GM13976 (cell line): ENCODE data around the gene TCIRG1.

Source experiments
- DNase-seq: peaks from one replicate; pipeline ENCODE4 v3.0.0; 2012; ENCODE audit warnings: low spot score
- CTCF ChIP-seq: IDR thresholded peaks from 2 replicates; pipeline ENCODE4 v1.5.1; 2012; ENCODE audit warnings: borderline replicate concordance, mild to moderate bottlenecking; ENCODE audit not compliant: insufficient read depth; ENCODE audit errors: extremely low read depth, missing control alignments, control extremely low read depth
- in situ Hi-C: fragments of 300-500 bp; cut with MboI; formaldehyde crosslinking; loops from one replicate; pipeline ENCODE4 v1.12.0; 2022; ENCODE audit warnings: low sequenced_read_pairs, mixed read lengths, inconsistent platforms; ENCODE audit not compliant: unreplicated experiment

Gene TCIRG1

DNA sequence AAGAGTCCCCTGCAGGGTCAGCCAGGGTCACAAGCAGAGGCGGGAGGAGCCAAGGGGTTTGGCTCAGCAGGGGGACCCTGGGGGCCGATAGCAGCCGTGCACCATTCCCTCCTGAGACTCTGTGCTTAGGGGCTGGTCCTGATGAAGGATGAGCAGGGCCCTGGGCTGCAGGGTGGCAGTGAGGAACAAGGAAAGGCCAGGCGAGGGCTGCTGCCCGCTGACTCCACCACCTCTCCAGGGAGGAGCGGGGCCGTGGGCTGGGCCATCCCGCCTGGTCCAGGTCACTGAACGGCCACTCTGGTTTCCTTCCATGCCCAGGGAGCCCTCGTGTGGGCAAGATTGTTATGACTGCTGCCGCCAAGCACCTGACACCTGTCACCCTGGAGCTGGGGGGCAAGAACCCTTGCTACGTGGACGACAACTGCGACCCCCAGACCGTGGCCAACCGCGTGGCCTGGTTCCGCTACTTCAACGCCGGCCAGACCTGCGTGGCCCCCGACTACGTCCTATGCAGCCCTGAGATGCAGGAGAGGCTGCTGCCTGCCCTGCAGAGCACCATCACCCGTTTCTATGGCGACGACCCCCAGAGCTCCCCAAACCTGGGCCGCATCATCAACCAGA, 17.5 kb upstream of the TCIRG1 start:
- DNase-seq: no peak
- no peak for TF ChIP-seq CTCF
- in situ Hi-C loops: loop anchor here (10.0 kb wide), 1 partner anchor 184 kb away; no protein-coding TSS in a partner anchor

- no peak for DNase-seq
- in situ Hi-C loops: loop anchor here (10.0 kb wide), 1 partner anchor 182 kb away; no protein-coding TSS in a partner anchor
- no peak for TF ChIP-seq CTCF
Measured at GRCh38 chr11:68022531-68022930, 16.3 kb upstream of the TCIRG1 start.

DNA sequence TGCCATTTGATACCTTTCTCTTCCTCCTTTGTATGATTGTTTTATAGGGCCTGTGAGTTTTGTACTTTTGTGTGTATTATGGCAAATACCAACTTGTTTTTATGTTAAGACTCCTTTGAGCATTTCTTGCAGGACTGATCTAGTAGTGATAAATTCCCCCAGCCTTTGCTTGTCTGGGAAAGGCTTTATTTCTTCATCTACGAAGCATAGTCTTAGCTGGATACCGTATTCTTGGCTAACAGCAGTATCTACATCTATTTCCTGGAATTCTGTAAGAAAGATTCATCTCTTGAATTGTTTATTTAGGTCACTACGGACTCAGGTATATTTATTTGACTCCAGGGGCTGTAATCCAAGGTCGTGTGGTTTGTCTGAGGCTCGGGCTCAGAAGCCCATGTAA, 14.3 kb upstream of the TCIRG1 start:
- in situ Hi-C loops: loop anchor here (10.0 kb wide), 1 partner anchor 180 kb away; no protein-coding TSS in a partner anchor
- TF ChIP-seq CTCF: no peak
- DNase-seq: no peak

DNA sequence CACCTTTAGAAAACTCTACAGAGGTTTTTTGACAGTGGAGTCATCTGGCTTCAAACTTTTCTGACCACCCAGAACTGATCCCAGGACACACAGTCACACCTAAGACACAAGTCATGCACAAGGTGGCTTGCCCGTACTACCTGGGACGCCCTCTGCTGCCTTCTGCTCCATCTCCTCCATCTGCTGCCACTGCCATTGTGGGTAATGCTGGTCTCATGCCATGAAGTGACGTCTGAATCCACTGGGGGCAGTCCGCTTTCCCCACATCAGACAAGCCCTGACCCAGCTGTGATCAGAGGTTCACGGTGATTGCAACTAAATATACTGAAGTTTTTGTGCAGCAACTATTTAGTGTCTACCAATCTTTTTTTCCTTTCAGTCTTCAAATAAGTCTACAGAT, 13.8 kb upstream of the TCIRG1 start:
- no peak for TF ChIP-seq CTCF
- in situ Hi-C loops: loop anchor here (10.0 kb wide), 1 partner anchor 180 kb away; no protein-coding TSS in a partner anchor
- no peak for DNase-seq

DNA sequence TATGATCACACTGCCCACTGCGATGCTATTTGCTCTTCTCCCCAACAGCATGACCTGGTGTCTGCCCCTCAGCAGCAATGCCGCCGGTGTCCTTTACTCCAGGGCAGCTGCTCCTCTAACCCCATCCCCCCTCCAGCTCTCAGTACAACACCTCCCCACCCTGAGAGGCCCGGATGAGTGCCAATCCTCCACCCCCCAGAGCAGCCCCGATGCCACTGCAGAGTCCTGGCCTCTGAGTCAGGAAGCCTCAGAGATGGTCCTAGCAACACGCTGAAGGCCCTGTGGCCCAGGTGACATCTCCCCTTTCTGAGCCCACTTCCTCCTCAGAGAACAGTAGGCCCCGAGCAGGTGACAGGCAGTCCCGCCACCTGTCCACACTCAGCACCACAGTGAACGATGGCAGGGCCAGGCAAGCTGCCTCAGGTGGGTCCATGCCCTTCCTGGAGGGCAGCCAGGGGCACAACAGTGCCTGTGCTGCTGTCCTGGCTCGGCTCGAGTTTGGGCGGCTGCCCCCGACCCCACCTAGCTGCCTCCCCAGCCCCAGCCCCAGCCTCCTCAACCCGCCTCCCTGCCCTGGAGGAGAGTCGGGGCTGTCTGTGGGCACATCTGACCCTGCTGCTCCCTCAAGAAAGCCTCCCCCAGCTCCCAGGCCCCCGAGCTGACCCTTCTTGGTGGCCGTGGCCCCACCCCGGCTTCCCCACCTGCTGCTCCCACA, 12.3 kb upstream of the TCIRG1 start:
- no peak for TF ChIP-seq CTCF
- DNase-seq: no peak
- in situ Hi-C loops: loop anchor here (10.0 kb wide), 1 partner anchor 178 kb away; no protein-coding TSS in a partner anchor

GRCh38 chr11:68027667-68028066, 11.2 kb upstream of the TCIRG1 start:
- in situ Hi-C loops: loop anchor here (10.0 kb wide), 1 partner anchor 177 kb away; no protein-coding TSS in a partner anchor
- no peak for TF ChIP-seq CTCF
- no peak for DNase-seq
